H1 (cell line): ENCODE data around the gene GALNT17. TPM values are rescaled to one million over a fixed set of nuclear protein-coding genes. Genes with fewer than 3 reads are reported as not detected.

ENCODE experiments used
- CTCF ChIA-PET: fragments of 300-600 bp; sonication (Branson Sonifier 250); formaldehyde crosslinking; loops from one replicate; lab custom pipeline; 2021; ENCODE audit not compliant: partially characterized antibody; lab: Charles Lee
- POLR2A ChIA-PET: fragments of 300-600 bp; sonication (Branson Sonifier 250); formaldehyde crosslinking; loops from one replicate; lab custom pipeline; 2021; ENCODE audit warnings: inconsistent platforms; ENCODE audit not compliant: partially characterized antibody; lab: Charles Lee
- DNase-seq, 2 experiments: peaks; one replicate each; pipeline versions ENCODE4 v3.0.0 to v3.0.0-alpha.2; 2010 to 2022; ENCODE audit warnings: low spot score in 2 of 2, low read depth in 1 of 2, mixed read lengths in 1 of 2
- FAIRE-seq: peaks from 2 replicates; lab custom pipeline; 2011; peaks lifted over from hg19 to GRCh38; lab: Jason Lieb, UNC
- H2AFZ ChIP-seq: 2 replicates; pipeline ENCODE4 v1.8.1; 2012; ENCODE audit warnings: low read length, inconsistent platforms
- H2AK5ac ChIP-seq: 2 replicates; pipeline ENCODE4 v1.6.1; 2013; ENCODE audit warnings: low read depth, low read length
- H2BK120ac ChIP-seq: replicated peaks from 2 replicates; pipeline ENCODE3; 2013; ENCODE audit warnings: low read depth, low read length, inconsistent platforms
- H2BK12ac ChIP-seq: 2 replicates; pipeline ENCODE4 v1.6.1; 2013; ENCODE audit warnings: low read depth, low read length
- H2BK15ac ChIP-seq: 2 replicates; pipeline ENCODE4 v1.6.1; 2013; ENCODE audit warnings: low read length
- H2BK20ac ChIP-seq: 2 replicates; pipeline ENCODE4 v1.6.1; 2013; ENCODE audit warnings: low read length
- H2BK5ac ChIP-seq: 2 replicates; pipeline ENCODE4 v1.6.1; 2013; ENCODE audit warnings: low read depth, low read length
- H3K14ac ChIP-seq: 2 replicates; pipeline ENCODE4 v1.6.1; 2013; ENCODE audit warnings: inconsistent platforms; ENCODE audit not compliant: insufficient read length
- H3K18ac ChIP-seq: 2 replicates; pipeline ENCODE4 v1.6.1; 2013; ENCODE audit warnings: low read length; ENCODE audit errors: extremely low read depth
- H3K23ac ChIP-seq: 2 replicates; pipeline ENCODE4 v1.6.1; 2013; ENCODE audit warnings: inconsistent platforms; ENCODE audit not compliant: insufficient read length
- H3K23me2 ChIP-seq: 2 replicates; pipeline ENCODE4 v1.6.1; 2013; ENCODE audit warnings: low read depth, low read length
- H3K27ac ChIP-seq: 2 replicates; pipeline ENCODE4 v1.6.1; 2011; ENCODE audit warnings: low read depth, low read length, inconsistent platforms
- H3K27me3 ChIP-seq, 4 experiments: replicated peaks in 1 of 4; 1 replicate in 1 of 4; 2 replicates in 3 of 4; pipeline versions ENCODE4 v1.6.1 to v1.8.1; 2011 to 2013; ENCODE audit warnings: low read length in 3 of 4, mild to moderate bottlenecking in 3 of 4, inconsistent platforms in 2 of 4, mixed read lengths in 2 of 4, moderate library complexity in 1 of 4; ENCODE audit not compliant: control insufficient read depth in 3 of 4, insufficient read depth in 3 of 4; ENCODE audit errors: extremely low read depth in 1 of 4
- H3K36me3 ChIP-seq, 4 experiments: 2 replicates each; pipeline versions ENCODE4 v1.6.1 to v1.8.1; 2011 to 2013; ENCODE audit warnings: mild to moderate bottlenecking in 4 of 4, low read length in 3 of 4, moderate library complexity in 2 of 4, control low read depth in 1 of 4, inconsistent platforms in 1 of 4; ENCODE audit not compliant: insufficient read depth in 4 of 4, control insufficient read depth in 2 of 4
- H3K4ac ChIP-seq: replicated peaks from 2 replicates; pipeline ENCODE3; 2013; ENCODE audit warnings: low read length, low read depth, mixed read lengths, inconsistent platforms; ENCODE audit not compliant: insufficient read length
- H3K4me1 ChIP-seq, 4 experiments: replicated peaks in 1 of 4; 1 replicate in 1 of 4; 2 replicates in 3 of 4; pipeline versions ENCODE4 v1.6.1 to v1.8.1; 2011 to 2013; ENCODE audit warnings: low read length in 3 of 4, inconsistent platforms in 2 of 4, mixed read lengths in 1 of 4; ENCODE audit not compliant: insufficient read depth in 4 of 4, control insufficient read depth in 3 of 4
- H3K4me2 ChIP-seq, 2 experiments: 2 replicates each; pipeline versions ENCODE4 v1.6.1 to v1.8.1; 2011 to 2013; ENCODE audit warnings: low read depth in 2 of 2, low read length in 2 of 2, control low read depth in 1 of 2, inconsistent platforms in 1 of 2, mild to moderate bottlenecking in 1 of 2; ENCODE audit not compliant: insufficient read depth in 1 of 2
- H3K4me3 ChIP-seq, 4 experiments: fragments of 200-600, 300-600 bp in 1 of 4; sonication (generic), shearing (Covaris generic), sonication (Bioruptor Twin) in 1 of 4; 2 replicates each; pipeline versions ENCODE4 v1.5.1 to v1.8.1; 2011 to 2016; ENCODE audit warnings: low read length in 4 of 4, low read depth in 3 of 4, control low read depth in 2 of 4, inconsistent platforms in 2 of 4, mild to moderate bottlenecking in 2 of 4, mixed read lengths in 1 of 4, moderate library complexity in 1 of 4; ENCODE audit not compliant: insufficient read depth in 2 of 4; ENCODE audit errors: extremely low read depth in 1 of 4
- H3K56ac ChIP-seq: replicated peaks from 2 replicates; pipeline ENCODE3; 2013; ENCODE audit warnings: low read depth, mild to moderate bottlenecking, mixed read lengths, low read length, inconsistent platforms; ENCODE audit not compliant: insufficient read length
- H3K79me1 ChIP-seq: 2 replicates; pipeline ENCODE4 v1.6.1; 2013; ENCODE audit warnings: low read depth, low read length, control low read depth
- H3K79me2 ChIP-seq, 2 experiments: 2 replicates each; pipeline versions ENCODE4 v1.6.1 to v1.8.1; 2012 to 2013; ENCODE audit warnings: low read length in 2 of 2, mild to moderate bottlenecking in 2 of 2, inconsistent platforms in 1 of 2; ENCODE audit not compliant: insufficient read depth in 2 of 2, control insufficient read depth in 1 of 2
- H3K9ac ChIP-seq, 4 experiments: replicated peaks in 1 of 4; 1 replicate in 1 of 4; 2 replicates in 3 of 4; pipeline versions ENCODE4 v1.6.1 to v1.8.1; 2011 to 2013; ENCODE audit warnings: low read depth in 3 of 4, low read length in 3 of 4, control low read depth in 2 of 4, mild to moderate bottlenecking in 2 of 4, moderate library complexity in 2 of 4, inconsistent platforms in 1 of 4; ENCODE audit errors: extremely low read depth in 1 of 4
- H3K9me3 ChIP-seq, 2 experiments: 2 replicates each; pipeline versions ENCODE4 v1.6.1 to v1.8.1; 2012 to 2013; ENCODE audit warnings: mild to moderate bottlenecking in 2 of 2, moderate library complexity in 2 of 2, control low read depth in 1 of 2, inconsistent platforms in 1 of 2, low read depth in 1 of 2, low read length in 1 of 2, mixed read lengths in 1 of 2; ENCODE audit not compliant: insufficient read depth in 2 of 2
- H4K20me1 ChIP-seq, 2 experiments: replicated peaks in 1 of 2; 2 replicates each; pipeline versions ENCODE3 to v1.8.1; 2011 to 2013; ENCODE audit warnings: inconsistent platforms in 2 of 2, low read length in 2 of 2, mild to moderate bottlenecking in 1 of 2; ENCODE audit not compliant: insufficient read depth in 2 of 2, control insufficient read depth in 1 of 2
- H4K5ac ChIP-seq: 2 replicates; pipeline ENCODE4 v1.6.1; 2013; ENCODE audit warnings: low read length, low read depth, mixed read lengths, inconsistent platforms; ENCODE audit not compliant: insufficient read length
- H4K8ac ChIP-seq: 2 replicates; pipeline ENCODE4 v1.8.0; 2013; ENCODE audit warnings: mild to moderate bottlenecking, moderate library complexity, low read length, inconsistent platforms; ENCODE audit not compliant: insufficient read depth; ENCODE audit errors: extremely low read depth
- H4K91ac ChIP-seq: replicated peaks from 2 replicates; pipeline ENCODE3; 2013; ENCODE audit warnings: low read length, mixed read lengths, inconsistent platforms; ENCODE audit not compliant: insufficient read length
- CHD2 ChIP-seq: IDR thresholded peaks from 2 replicates; pipeline ENCODE4 v1.6.1; 2012; ENCODE audit warnings: low read length, improper control_type of control experiment
- EZH2 ChIP-seq: fragments of 200-600 bp; sonication (generic); IDR thresholded peaks from 2 replicates; pipeline ENCODE4 v1.7.1; 2012; ENCODE audit warnings: low read depth, mild to moderate bottlenecking, moderate library complexity, low read length, inconsistent platforms; ENCODE audit not compliant: severe bottlenecking
- JUND ChIP-seq: IDR thresholded peaks from 2 replicates; pipeline ENCODE4 v1.6.1; 2011; ENCODE audit warnings: mild to moderate bottlenecking, improper control_type of control experiment, low read length
- KDM1A ChIP-seq: fragments of 200-600, 300-600 bp; sonication (generic); IDR thresholded peaks from 2 replicates; pipeline ENCODE4 v1.7.1; 2016; ENCODE audit warnings: mild to moderate bottlenecking, low read length, borderline replicate concordance
- NANOG ChIP-seq: IDR thresholded peaks from 2 replicates; pipeline ENCODE4 v1.6.1; 2011; ENCODE audit warnings: low read length, low read depth, mild to moderate bottlenecking, inconsistent platforms; ENCODE audit not compliant: insufficient read depth, poor library complexity, severe bottlenecking
- POLR2A ChIP-seq, 2 experiments: IDR thresholded peaks; 1 replicate in 1 of 2; 2 replicates in 1 of 2; pipeline ENCODE4 v1.6.1; 2011; ENCODE audit warnings: low read depth in 2 of 2, low read length in 2 of 2, mild to moderate bottlenecking in 2 of 2; ENCODE audit errors: control extremely low read depth in 1 of 2
- POLR2AphosphoS5 ChIP-seq: IDR thresholded peaks from 2 replicates; pipeline ENCODE4 v1.6.1; 2011; ENCODE audit warnings: low read depth, low read length
- RXRA ChIP-seq: IDR thresholded peaks from 2 replicates; pipeline ENCODE4 v1.6.1; 2011; ENCODE audit warnings: low read depth, mild to moderate bottlenecking, low read length, moderate library complexity; ENCODE audit not compliant: insufficient read depth
- SIRT6 ChIP-seq: IDR thresholded peaks from one replicate; pipeline ENCODE4 v1.7.1; 2012; ENCODE audit warnings: low read length, inconsistent platforms
- SIX5 ChIP-seq: IDR thresholded peaks from 2 replicates; pipeline ENCODE4 v1.6.1; 2011; ENCODE audit warnings: mild to moderate bottlenecking, low read depth, low read length
- TBP ChIP-seq: IDR thresholded peaks from 2 replicates; pipeline ENCODE4 v1.6.1; 2011; ENCODE audit warnings: low read depth, low read length, improper control_type of control experiment
- TCF12 ChIP-seq: IDR thresholded peaks from 2 replicates; pipeline ENCODE4 v1.6.1; 2011; ENCODE audit warnings: low read depth, mild to moderate bottlenecking, low read length
- TEAD4 ChIP-seq: IDR thresholded peaks from 2 replicates; pipeline ENCODE4 v1.6.1; 2012; ENCODE audit warnings: low read depth, low read length, inconsistent platforms, mixed read lengths
- WGBS, 2 experiments: shearing (Covaris generic) in 1 of 2; methylation state at CpG; one replicate each; pipeline versions ENCODE4 v1.1.6 to v1.1.7; 2013 to 2015; ENCODE audit warnings: low lambda C conversion rate in 2 of 2, mixed read lengths in 2 of 2, inconsistent platforms in 1 of 2, low coverage in 1 of 2, missing lambda C conversion rate in 1 of 2; ENCODE audit not compliant: insufficient replicate concordance in 2 of 2, insufficient coverage in 1 of 2, insufficient read length in 1 of 2; ENCODE audit errors: extremely low coverage in 1 of 2, missing lambda C conversion rate in 1 of 2; 5-methylcytosine and 5-hydroxymethylcytosine counted together
- polyA plus RNA-seq, 7 experiments: library from polyadenylated mRNA; depleted of rRNA in 3 of 7; stranded (reverse) in 5 of 7; unstranded in 2 of 7; fragments of >200 nt in 5 of 7; fragments of 200-250 nt in 2 of 7; gene quantifications; 1 replicate in 5 of 7; 2 replicates in 1 of 7; 4 replicates in 1 of 7; pipeline versions ENCODE4 v1.2.1 to v1.2.3, GENCODE V29; 2011 to 2013; ENCODE audit warnings: missing spikeins in 2 of 7, mixed read lengths in 2 of 7
- total RNA-seq: library from RNA; stranded (reverse); fragmentation: NEBNext Ultra II Directional; extraction: Animal tissue kit (Norgen Biotek cat#: 25700); gene quantifications from 2 replicates; pipeline ENCODE4 v1.2.1, GENCODE V29; 2021
- TF ChIP-seq, protein P1 (sequence below): IDR thresholded peaks from 2 replicates; pipeline ENCODE4 v1.6.1; 2011; ENCODE audit warnings: low read length, improper control_type of control experiment

Gene GALNT17
- total and polyA plus RNA-seq, 2 of the 8 experiments (the other 6 are each of a cell fraction or from before 2014, with no cell fraction given) = 37.7 to 47.0 TPM

DNA sequence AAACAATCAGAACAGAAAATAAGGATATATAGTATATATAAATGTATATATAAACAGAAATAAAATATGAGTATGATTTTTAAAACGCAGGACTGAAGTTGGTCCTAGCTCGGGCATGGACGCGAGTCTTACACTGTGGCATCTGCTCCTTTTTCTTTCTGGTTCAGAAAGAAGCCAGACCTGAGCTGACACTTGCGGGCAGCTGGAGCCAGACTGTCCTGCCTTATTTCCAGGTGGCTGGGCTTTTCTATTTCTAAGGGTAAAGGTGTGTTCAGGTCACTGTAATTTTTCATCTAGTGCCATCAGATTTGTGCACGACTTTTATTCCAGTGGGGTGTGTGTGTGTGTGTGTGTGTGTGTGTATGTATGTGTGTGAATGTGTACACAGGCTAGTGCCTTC, 166.4 kb downstream of the GALNT17 start:
- TF ChIP-seq TCF12 (no peak), CHD2 (no peak), RXRA (no peak), TEAD4 (no peak), SIRT6 (no peak), NANOG (no peak), SIX5 (no peak), POLR2AphosphoS5 (no peak), POLR2A (IDR thresholded peaks at IDR 0.05; ENCODE audit: control extremely low read depth in 1 of 2, low read depth in 2 of 2, low read length in 2 of 2) (no peak), EZH2 (no peak), TBP (no peak), JUND (no peak), KDM1A (no peak)
- TF ChIP-seq, protein P1, sequence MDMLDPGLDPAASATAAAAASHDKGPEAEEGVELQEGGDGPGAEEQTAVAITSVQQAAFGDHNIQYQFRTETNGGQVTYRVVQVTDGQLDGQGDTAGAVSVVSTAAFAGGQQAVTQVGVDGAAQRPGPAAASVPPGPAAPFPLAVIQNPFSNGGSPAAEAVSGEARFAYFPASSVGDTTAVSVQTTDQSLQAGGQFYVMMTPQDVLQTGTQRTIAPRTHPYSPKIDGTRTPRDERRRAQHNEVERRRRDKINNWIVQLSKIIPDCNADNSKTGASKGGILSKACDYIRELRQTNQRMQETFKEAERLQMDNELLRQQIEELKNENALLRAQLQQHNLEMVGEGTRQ = no peak
- TF ChIP-seq, all 59 proteins: peak for 0
- Histone ChIP-seq H4K5ac (no peak overlapping the region), H3K79me1 (peaks cover 4% of the 10 kb centered on the region), H2BK15ac (no peak overlapping the region), H2AFZ (no peak overlapping the region), H3K23ac (no peak overlapping the region), H3K79me2 (peaks cover 0 to 69% of the 10 kb centered on the region in 2 experiments; a peak in 3 of 4 replicates), H3K9ac (no peak overlapping the region), H3K14ac (no peak overlapping the region), H3K23me2 (no peaks in the 10 kb centered on the region), H4K91ac (no peak overlapping the region), H2BK12ac (no peak overlapping the region), H3K36me3 (no peaks in the 10 kb centered on the region), H4K8ac (no peak overlapping the region), H3K4me1 (no peaks in the 10 kb centered on the region; a peak in 3 of 7 replicates), H3K27me3 (no peaks in the 10 kb centered on the region), H2BK120ac (no peak overlapping the region), H4K20me1 (peaks cover 0 to 2% of the 10 kb centered on the region in 2 experiments), H3K27ac (no peak overlapping the region), H3K4ac (no peak overlapping the region), H2BK5ac (no peak overlapping the region), H2AK5ac (no peak overlapping the region), H3K4me3 (no peak overlapping the region), H3K9me3 (no peaks in the 10 kb centered on the region), H3K4me2 (no peak overlapping the region), H3K18ac (no peak overlapping the region), H2BK20ac (no peak overlapping the region), H3K56ac (no peak overlapping the region)
- ChIA-PET POLR2A (no interaction called here), CTCF (no interaction called here)
- WGBS, 2 experiments = 94% methylated on average over 6 of the region's 6 CpGs; no CpG with 5 or more reads in 1 of the 2 experiments
- DNase-seq (no peak), FAIRE-seq (no peak)
